GM23248 (cell line): ENCODE data around the gene SRP9.

Source experiments
- EZH2 ChIP-seq: fragments of 200-600 bp; sonication (generic); IDR thresholded peaks from 2 replicates; pipeline ENCODE4 v1.6.1; 2018; ENCODE audit warnings: antibody characterized with exemption, mild to moderate bottlenecking; ENCODE audit not compliant: insufficient read depth, poor library complexity, severe bottlenecking
- EZH2phosphoT487 ChIP-seq: fragments of 200-600 bp; sonication (generic); IDR thresholded peaks from 2 replicates; pipeline ENCODE4 v1.6.1; 2018; ENCODE audit warnings: antibody characterized with exemption, moderate library complexity, mild to moderate bottlenecking, low read depth; ENCODE audit not compliant: insufficient read depth

- TF ChIP-seq EZH2 (no peak), EZH2phosphoT487 (no peak)
Observed at GRCh38 chr1:225794954-225795353, 17.3 kb downstream of the SRP9 start.
